GM21619 (cell line): ENCODE results near the gene SLC9A9.

Experiments used
- ATAC-seq: cut with Tn5 transposase; IDR thresholded peaks from one replicate; pipeline ENCODE4 v1.9.1; 2021; ENCODE audit not compliant: unreplicated experiment

The SLC9A9 gene

DNA sequence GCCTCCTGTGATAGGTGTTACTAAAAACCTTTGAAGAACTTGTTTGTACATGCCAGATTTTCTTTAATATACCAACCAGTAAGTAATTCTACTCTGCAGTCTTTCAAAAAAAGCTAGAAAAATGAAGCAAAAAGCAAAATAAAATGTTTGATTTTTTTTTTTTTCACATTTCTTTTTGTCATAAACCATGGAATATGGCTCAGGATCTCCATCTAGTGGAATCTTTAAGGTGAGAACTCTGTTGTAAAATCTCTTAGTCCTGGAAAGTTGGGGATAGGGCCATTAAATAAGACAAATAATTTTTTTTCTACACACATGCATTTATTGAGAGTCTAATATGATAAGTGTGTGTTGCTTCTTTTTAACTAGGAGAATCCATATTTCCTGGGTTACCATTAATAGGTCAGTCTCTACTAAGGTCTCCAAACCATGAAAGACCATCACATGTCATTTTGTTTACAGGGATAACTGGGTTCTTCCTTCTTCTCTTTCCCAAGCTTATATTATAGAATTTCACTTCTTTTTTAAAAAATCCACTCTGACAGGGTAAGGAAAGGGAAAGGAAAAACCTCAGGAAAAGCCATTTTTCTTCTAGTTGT, 84.6 kb downstream of the SLC9A9 start:
- ATAC-seq = no peak

DNA sequence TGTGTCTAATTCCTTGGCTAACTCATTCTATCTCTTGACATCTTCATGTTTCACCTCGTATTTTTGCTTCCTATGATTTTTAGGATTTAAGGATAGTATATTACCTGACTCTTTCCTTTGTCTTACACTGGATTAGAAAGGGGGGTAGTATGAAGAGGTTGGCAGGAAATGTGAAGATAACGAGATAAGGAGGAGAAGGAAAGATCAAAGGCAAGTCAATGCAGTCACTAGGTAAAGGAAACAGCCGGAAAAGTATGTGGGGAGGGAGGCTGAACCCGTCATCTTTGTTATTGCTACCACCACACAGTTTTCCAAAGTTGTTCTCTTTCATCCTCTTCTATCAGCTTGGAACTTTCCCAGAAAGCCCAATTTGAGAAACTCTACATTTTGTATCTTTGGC, 90.6 kb downstream of the SLC9A9 start:
- ATAC-seq = no peak

DNA sequence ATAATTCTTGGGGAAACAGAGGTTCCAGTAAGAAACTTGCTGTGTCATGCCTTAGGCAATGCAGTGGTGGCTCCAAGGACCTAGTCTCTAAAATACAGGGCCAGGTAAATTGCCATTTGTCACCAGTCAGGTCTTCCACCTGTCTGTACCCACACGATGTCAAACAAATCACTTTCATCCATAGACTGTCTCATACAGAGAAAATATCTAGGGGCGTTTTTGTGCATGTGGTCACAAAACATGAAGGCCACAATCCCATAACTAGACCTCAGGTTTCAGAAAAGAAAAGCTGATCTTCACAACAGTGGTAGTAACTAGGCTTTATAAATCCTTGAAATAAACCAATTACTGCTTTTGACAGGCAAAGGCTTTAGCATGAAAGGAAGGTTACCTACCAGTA, 92.3 kb downstream of the SLC9A9 start:
- no peak for ATAC-seq

DNA sequence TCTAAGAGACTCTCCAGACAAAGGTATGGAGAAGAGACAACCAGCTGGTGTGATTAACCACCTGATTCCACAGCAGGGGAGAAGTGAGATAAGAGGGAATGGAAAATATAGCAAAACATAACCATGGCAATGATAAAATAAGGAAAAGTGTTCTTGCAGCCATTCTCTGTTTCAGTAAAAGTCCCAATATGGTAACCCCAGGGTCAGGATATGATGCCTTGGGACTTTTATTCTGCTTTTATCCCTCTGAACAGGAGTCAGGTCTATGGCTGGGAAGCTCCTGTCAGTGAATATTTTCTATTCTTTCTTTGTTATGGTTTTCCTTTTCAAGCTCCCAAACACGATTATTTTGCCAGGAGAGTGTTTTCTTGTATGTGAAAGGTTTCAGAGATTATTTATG, 94.2 kb downstream of the SLC9A9 start:
- no peak for ATAC-seq

DNA sequence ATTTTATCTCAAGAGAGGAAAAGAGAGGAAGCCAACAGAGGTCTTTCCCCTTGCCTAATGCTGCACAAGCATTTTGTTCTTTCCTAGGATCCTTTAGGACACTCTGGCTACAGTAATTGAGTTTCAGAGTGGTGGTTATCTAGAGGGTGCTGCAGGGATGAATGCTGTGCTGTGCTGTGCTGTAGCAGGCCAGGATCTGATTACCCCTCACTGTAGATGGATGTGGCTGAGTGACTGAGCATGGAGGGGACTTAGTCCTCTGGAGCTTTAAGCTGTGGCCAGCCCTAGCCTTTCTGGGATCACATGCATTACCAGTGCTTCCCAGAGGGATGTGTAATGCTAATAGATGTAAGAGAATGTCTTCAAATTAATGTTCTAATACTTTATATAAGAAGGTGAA, 94.8 kb downstream of the SLC9A9 start:
- no peak for ATAC-seq

DNA sequence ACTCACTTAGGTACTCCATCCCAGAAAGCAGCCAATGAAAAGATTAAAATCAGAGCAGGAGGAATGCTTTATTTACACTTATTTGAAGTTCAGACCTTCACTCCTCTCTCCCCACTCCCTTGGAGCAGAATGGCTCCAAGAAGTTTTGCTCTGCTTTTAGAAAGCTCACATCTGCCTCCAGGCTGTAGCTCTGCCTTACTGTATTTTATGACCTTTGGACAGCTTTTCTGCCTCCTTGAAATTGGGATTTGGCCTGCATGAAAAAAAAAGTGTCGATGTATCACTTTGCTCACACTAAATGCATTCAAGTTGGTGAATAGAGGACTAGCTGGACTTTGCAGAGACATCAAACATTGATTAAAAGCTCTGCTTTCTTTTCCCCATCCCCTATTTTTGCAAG, 95.3 kb downstream of the SLC9A9 start:
- no peak for ATAC-seq

DNA sequence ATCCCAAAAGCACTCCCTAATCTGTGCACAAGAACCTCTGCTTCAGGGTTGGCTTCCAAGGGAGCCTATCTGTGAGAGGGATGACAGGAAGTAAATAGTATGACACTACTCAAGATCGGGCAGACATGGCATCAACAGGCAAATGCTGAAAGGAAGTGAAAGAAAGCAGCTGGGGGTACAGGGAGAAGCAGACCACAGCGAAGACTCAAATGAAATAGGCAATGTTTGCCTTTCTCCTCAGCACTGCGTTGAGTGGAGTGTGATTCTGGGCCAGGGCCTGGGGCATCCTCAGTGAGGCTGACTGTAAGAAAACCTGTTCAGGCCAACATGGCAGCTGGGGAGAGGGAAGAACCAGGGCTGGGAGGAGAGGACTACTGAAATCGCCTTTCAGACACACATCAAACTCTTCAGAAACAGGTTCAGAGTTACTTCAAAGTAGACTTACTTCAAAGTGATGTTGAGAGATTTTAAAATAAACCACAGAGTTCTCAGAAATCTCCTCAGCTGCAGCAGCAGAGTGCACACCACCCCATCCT, 96.6 kb downstream of the SLC9A9 start:
- peak; percentile 75 for ATAC-seq

DNA sequence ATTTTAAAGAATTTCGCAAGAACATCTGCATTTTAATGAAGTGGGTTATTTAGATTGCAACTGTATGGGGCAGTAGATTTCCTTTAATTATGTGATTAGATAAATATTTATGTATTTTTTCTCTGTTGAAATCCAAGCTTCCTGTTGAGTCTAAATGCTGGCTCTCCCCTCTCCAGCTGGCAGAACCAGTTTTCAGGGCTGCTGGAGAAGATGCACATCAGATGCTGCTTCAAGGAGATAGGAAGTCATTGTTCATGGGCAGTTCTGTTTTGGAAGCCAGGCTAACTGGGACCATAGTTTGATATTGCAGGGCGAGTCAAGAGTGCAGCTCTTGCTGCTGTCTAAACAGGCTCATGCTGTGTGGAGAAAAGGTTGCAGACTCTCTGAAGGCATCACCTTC, 97.4 kb downstream of the SLC9A9 start:
- ATAC-seq = no peak

DNA sequence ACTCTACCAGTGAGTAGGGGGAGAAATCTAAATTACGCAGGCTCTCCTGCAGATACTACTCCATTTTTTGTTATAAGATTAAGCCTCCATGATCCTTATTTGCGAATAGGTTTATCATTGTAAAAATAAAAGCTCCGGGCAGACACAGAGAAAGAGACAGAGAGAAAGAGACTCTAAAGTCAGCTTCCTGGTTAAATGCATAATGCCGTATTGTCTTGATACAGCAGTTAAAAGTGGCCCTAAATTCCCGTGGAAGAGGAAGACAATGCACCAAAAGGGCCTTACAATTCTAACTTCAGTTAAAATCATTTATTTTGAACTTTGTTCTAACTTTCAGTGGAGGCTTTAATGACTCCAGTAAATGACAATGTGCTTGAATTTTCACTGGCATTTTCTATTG, 98.3 kb downstream of the SLC9A9 start:
- ATAC-seq = no peak

DNA sequence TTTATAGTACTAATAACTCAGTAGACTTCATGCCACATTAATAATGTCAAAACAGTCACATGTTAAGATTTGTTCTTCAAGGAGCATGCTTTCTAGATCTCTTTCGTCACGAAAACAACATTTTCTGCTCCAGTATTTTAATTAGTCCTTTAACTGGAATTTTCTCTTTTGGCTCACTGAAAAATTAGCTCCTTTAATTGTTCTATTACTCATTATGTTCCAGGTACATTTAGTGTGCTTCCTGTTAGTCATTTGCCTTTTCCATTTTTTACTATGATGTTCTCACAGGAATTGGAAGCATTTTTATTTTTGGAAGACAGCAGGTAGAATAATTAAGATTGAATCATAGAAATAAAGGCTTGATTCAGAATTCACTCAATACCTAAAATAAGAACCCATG, 111.2 kb downstream of the SLC9A9 start:
- no peak for ATAC-seq

DNA sequence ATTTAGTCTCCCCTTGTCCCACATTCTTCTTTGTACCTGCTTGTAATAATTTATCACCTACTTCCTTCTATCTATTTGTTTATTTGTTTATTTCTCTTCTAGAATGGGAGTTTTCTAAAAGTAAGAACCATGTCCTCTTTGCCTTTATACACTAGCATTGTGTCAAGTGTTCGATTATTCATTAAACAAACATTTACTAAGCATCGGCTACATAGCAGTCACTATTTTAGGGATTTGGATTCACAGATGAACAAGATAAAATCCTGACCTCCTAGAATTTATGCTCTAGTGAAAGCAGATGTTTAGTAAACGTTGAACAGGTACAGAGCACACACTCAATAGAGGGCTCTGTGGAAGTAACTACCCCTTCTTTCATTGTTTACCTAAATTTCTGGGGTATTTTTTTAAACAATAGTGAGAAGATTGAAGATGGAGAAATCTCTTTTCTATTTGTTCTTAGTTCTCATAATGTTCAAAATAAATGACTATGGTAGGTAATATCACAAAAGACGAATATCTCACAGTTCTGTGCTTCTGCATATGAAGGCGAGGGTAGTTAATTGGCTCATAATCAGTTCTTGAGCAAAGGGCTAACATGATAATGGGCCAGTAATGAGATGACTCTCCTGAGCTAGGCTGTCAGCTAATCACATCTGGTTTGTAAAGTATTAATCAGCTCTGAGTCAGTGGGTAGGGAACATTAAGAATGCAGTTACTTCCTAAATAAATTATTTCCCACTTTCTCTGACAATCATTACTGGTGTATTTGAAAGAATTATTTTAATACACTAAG, 111.9 kb downstream of the SLC9A9 start:
- no peak for ATAC-seq

DNA sequence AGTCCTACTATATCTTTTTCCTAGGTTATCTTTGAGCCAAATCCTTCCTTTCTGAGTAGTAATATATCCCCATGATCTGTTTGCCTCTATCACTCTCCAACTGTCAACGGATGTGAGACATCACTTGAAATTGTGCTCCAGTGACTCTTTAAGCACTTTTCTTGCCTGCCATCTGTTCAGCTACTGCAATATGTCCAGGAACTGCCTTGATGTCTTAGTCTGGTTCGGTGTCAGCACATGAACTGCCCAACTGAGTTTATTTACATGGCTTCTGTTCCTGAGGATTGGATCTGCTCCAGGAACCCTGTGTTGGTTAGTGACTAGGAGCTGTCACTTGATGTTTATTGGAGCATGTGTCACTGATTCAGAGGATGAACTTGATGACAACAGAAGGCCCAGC, 116.5 kb downstream of the SLC9A9 start:
- ATAC-seq = no peak

DNA sequence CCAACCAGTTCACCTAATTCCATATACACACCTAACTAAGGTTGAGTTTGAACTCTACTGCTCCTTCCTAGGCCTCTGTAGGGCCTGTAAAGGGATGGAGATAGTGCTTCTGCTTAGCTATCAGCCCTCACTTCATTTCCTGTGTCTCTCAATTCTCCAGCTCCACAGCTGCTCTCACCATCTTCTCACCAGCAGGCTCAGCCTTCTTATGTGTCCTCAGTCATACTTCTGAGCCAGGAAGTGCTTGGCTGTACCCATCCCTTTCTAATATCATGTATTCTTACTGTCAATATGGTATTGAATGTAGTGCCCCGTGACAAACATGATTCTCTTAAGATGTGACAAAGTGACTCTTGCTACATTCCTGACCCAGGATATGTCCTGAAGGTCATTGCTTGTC, 116.9 kb downstream of the SLC9A9 start:
- ATAC-seq = no peak

DNA sequence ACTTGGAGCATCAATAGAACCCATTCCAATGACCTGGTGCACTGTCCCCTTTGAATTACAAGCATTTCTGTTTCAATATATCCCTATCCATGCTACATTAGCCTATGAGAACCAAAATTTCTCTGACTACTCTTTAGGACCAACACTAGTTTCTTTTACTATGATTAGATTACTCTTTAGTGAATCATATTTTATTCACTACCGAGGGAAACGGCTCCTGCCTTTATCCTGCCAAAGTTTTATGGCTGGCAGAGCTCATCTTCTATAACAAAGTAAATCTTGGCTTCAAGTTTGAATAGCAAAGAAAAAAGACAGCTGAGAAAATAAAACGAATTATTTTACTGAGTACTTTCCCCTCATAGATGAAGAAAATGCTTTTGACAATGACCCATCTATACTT, 120.9 kb downstream of the SLC9A9 start:
- no peak for ATAC-seq

DNA sequence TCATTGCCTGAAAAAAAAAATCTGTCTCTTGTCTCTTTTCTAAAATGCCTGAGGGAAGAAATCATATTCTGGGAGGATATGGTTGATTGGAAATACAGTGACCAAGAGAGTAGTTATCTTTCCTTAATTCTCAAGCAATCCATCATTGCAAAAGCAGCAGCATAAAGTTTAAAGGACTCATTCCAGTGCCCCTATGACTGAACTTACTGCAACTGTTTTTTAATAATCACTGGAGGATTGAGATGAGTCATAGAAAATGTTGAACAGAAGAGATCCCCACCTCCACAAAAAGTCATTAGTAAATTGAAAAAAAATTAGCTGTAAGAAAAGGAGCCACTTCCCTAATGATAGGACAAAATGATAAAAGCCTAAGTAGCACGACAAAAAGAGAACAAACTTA, 121.5 kb downstream of the SLC9A9 start:
- ATAC-seq = no peak

DNA sequence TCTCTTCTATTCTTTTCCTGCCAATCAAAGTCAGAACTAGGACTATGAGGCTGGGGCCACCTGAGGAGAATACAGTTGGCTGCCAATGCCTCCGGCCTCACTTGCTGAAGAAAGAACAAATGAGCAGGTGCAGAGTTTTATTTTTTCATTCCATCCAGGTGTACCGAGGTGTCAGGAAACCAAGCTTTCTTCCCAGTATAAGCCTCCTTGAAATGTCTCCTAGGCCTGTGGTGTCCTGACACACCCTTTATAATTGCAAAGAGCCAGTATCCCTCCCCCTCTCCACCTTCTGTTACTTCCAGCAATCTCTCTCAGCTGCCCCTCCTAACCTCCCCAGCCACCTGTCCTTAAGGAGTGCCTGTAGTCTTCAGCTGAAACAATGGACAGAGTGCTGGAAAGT, 127.9 kb downstream of the SLC9A9 start:
- ATAC-seq = no peak

DNA sequence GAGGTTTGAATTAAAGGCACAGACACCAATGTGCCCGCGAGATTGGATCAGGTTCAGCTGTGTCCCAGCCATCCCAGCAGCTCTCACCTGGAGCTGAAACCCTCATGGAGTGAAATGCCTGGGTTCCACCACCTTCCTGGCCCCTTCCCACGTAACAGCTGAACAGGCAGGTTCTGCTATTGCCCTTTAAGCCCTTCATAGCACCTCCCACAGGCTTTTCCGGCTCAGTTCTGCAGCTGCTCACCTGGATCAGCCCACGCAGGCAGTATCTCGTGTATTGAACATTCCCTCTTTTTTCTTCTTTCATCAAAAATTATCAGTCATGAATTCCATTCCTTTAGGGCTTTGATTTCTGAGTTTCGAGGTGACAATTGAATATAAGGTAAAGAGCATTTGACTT, 129.8 kb downstream of the SLC9A9 start:
- no peak for ATAC-seq

DNA sequence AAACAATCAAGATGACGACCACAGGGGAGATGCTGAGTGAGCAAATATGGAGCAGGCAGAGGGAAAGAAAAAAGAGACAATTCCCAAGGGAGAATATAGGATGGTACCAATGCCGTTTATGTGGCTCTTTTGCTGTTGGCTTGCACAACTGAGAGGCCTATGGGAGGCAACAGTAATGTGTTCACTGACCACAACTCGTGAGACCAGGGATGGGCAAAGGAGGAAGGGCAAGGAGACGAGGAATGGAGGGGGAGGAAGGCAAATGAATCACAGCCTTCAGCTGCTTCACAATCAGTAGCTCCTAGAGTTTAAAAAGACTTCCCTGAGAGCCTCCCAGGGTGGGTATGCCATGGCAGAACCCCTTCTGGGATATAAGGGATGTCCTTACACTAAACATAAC, 131.5 kb downstream of the SLC9A9 start:
- no peak for ATAC-seq

DNA sequence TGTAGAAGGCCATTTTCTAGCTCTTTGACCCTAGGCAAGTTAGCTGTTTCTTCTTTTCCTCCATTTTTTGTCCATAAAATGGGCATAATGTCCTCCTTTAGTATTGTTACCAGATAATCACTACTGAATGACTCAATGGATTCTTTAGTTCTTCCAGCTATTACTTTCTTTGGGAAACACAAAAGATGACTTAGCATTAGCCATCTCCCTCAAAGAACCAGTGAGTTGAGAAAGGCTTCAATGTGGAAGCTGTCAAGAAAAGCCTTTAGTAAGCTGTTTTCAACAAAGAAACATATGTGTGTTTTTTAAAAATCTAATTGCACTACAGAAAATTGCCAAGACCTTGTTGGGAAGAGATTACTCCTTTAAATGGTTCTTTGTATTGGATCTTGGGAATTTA, 135.7 kb downstream of the SLC9A9 start:
- ATAC-seq = no peak

DNA sequence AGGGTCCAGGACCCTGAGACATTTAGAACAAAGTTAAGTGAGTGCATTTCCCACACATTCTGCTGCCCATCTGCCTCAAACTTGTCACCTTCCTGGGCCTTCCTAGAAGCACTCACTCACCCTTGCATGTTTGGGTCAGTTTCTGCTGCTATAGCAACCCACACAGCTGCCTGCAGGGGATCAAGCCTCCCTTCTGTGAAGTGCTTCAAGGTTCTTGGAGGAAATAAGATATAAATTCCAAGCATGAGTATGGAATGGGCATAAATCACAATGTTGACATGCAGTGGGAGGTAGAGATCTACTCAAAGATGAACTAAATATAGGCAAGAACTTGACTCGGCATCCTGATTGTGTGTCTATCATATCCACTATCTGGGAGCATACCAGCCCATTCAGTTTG, 140.4 kb downstream of the SLC9A9 start:
- no peak for ATAC-seq

DNA sequence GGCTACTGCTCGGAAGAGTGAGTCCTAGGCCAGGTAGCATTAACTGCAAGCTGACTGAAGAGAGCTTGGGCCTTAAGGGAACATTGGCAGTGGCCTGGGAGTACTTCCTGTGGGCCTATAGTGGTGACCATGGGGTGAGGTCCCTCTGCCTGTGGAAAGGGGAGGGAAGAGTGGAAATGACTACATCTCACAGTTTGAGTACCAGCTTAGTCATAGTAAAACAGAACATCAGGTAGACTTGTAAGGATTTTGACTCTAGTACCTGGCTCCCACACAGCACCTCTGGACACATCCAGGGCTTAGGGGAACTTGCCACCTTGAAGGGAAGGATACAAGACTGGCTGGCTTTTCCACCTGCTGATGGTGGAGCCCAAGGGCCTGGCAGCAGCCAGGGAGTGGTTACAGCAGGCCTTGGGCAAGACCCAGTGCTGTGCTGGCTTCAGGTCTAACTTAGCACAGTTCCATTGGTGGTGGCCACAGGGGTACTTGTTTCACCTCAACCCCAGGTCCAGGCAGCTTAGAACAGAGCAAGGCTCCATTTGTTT, 147.8 kb downstream of the SLC9A9 start:
- no peak for ATAC-seq

DNA sequence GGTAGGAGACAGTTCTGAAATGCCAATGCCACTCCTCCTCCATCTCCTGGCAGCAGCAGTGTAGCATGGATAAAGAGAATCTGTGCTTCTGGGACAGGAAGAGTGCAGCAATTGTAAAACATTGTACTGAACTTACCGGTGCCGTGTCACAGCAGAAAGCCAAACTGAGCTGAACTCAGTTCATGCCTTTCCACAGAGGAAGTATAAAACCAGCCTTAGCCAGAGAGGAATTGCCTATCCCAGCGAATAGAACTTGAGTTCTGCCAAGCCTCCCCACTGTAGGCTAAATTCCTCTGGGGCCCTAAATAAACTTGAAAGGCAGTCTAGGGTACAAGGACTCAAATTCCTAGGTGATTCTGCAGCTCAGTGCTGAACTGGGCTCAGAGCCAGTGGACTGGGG, 148.8 kb downstream of the SLC9A9 start:
- no peak for ATAC-seq
